Measurements from ENCODE around the gene NUDT3.
A peak's percentile ranks its signal among the peaks of the same experiment; 100 is the strongest.
"Not testable (repeated sequence)": the region's sequence is repeated elsewhere in the genome, so short reads cannot be mapped to it uniquely, and the experiment has no call there.

Gene NUDT3

GRCh38 chr6:34378470-34378869 lies 14.0 kb downstream of the NUDT3 start:
- TF ChIP-seq, protein P1, sequence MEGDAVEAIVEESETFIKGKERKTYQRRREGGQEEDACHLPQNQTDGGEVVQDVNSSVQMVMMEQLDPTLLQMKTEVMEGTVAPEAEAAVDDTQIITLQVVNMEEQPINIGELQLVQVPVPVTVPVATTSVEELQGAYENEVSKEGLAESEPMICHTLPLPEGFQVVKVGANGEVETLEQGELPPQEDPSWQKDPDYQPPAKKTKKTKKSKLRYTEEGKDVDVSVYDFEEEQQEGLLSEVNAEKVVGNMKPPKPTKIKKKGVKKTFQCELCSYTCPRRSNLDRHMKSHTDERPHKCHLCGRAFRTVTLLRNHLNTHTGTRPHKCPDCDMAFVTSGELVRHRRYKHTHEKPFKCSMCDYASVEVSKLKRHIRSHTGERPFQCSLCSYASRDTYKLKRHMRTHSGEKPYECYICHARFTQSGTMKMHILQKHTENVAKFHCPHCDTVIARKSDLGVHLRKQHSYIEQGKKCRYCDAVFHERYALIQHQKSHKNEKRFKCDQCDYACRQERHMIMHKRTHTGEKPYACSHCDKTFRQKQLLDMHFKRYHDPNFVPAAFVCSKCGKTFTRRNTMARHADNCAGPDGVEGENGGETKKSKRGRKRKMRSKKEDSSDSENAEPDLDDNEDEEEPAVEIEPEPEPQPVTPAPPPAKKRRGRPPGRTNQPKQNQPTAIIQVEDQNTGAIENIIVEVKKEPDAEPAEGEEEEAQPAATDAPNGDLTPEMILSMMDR (IDR thresholded peaks at IDR 0.05): no peak
- Mint-ChIP-seq H3K4me1 (peaks cover 19% of the 10 kb centered on the region), H3K27me3 (ENCODE audit: low read depth, poor library complexity) (no peaks in the 10 kb centered on the region), H3K36me3 (ENCODE audit: low read depth) (peaks cover 28% of the 10 kb centered on the region), H3K27ac (no peak overlapping the region), H3K9me3 (peaks cover 11% of the 10 kb centered on the region), H3K4me3 (no peak overlapping the region)
- DNase-seq: no peak

DNA sequence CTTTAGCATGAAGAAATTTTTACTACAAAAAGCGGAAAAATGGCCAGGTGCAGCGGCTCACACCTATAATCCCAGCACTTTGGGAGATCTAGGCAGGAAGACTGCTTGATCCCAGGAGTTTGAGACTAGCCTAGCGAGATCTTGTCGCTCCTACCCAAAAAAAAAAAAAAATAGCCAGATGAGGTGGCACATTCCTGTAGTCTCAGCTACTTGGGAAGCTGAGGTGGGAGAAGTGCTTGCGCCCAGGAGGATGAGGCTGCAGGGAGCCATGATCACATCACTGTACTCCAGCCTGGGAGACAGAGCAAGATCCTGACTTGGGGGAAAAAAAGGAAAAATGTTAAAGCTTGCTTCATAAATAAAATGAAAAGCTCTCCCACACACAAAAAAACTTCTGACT lies 14.5 kb downstream of the NUDT3 start:
- Mint-ChIP-seq H3K27ac (peak overlapping the region; percentile 21), H3K4me1 (peaks cover 14% of the 10 kb centered on the region), H3K4me3 (no peak overlapping the region), H3K36me3 (ENCODE audit: low read depth) (peaks cover 28% of the 10 kb centered on the region), H3K9me3 (peaks cover 11% of the 10 kb centered on the region), H3K27me3 (ENCODE audit: low read depth, poor library complexity) (no peaks in the 10 kb centered on the region)
- TF ChIP-seq, protein P1 (IDR thresholded peaks at IDR 0.05): no peak
- no peak for DNase-seq

- not testable (repeated sequence) for DNase-seq; H3K27ac Mint-ChIP-seq; H3K4me3 Mint-ChIP-seq; H3K27me3 Mint-ChIP-seq (ENCODE audit: low read depth, poor library complexity)
- Mint-ChIP-seq H3K9me3 (peaks cover 11% of the 10 kb centered on the region), H3K36me3 (ENCODE audit: low read depth) (peaks cover 32% of the 10 kb centered on the region), H3K4me1 (peaks cover 12% of the 10 kb centered on the region)
Observed at GRCh38 chr6:34377571-34377970, 14.9 kb downstream of the NUDT3 start.

GRCh38 chr6:34375833-34376232 lies 16.6 kb downstream of the NUDT3 start:
- Mint-ChIP-seq H3K9me3 (peaks cover 7% of the 10 kb centered on the region), H3K4me1 (peaks cover 10% of the 10 kb centered on the region), H3K4me3 (no peak overlapping the region), H3K36me3 (ENCODE audit: low read depth) (peaks cover 41% of the 10 kb centered on the region), H3K27me3 (ENCODE audit: low read depth, poor library complexity) (no peaks in the 10 kb centered on the region), H3K27ac (no peak overlapping the region)
- TF ChIP-seq, protein P1 (IDR thresholded peaks at IDR 0.05): no peak
- DNase-seq: no peak

GRCh38 chr6:34374508-34374907 lies 18.0 kb downstream of the NUDT3 start:
- no peaks in the 10 kb centered on the region for H3K27me3 Mint-ChIP-seq (ENCODE audit: low read depth, poor library complexity)
- peaks cover 3% of the 10 kb centered on the region for H3K9me3 Mint-ChIP-seq
- no peak overlapping the region for H3K4me3 Mint-ChIP-seq
- no peak for DNase-seq
- TF ChIP-seq, protein P1 (IDR thresholded peaks at IDR 0.05): no peak
- H3K36me3 Mint-ChIP-seq (ENCODE audit: low read depth): peaks cover 45% of the 10 kb centered on the region
- peaks cover 4% of the 10 kb centered on the region for H3K4me1 Mint-ChIP-seq
- no peak overlapping the region for H3K27ac Mint-ChIP-seq

DNA sequence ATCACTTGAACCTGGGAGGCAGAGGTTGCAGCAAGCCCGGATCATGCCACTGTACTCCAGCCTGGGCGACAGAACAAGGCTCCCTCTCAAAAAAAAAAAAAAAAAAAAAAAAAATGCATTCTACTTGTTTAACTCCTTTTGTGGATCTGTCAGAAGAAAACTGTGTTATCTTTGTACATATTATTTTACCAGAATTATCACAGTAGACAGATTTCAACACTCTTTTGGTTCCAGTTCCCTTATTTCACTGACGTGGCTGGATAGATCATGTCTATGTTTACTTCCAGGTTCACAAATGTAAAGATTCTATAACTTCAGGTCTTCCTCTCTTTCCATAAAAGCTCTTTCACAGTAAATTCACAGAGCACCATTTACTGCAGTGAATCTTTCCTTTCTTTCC lies 18.4 kb downstream of the NUDT3 start:
- H3K4me3 Mint-ChIP-seq: no peak overlapping the region
- H3K27me3 Mint-ChIP-seq (ENCODE audit: low read depth, poor library complexity): no peaks in the 10 kb centered on the region
- TF ChIP-seq, protein P1 (IDR thresholded peaks at IDR 0.05): no peak
- peaks cover 4% of the 10 kb centered on the region for H3K4me1 Mint-ChIP-seq
- no peak overlapping the region for H3K27ac Mint-ChIP-seq
- H3K36me3 Mint-ChIP-seq (ENCODE audit: low read depth): peaks cover 49% of the 10 kb centered on the region
- no peak for DNase-seq
- H3K9me3 Mint-ChIP-seq: peaks cover 3% of the 10 kb centered on the region
